ENCODE measurements around the gene RAB40B.

Gene RAB40B

DNA sequence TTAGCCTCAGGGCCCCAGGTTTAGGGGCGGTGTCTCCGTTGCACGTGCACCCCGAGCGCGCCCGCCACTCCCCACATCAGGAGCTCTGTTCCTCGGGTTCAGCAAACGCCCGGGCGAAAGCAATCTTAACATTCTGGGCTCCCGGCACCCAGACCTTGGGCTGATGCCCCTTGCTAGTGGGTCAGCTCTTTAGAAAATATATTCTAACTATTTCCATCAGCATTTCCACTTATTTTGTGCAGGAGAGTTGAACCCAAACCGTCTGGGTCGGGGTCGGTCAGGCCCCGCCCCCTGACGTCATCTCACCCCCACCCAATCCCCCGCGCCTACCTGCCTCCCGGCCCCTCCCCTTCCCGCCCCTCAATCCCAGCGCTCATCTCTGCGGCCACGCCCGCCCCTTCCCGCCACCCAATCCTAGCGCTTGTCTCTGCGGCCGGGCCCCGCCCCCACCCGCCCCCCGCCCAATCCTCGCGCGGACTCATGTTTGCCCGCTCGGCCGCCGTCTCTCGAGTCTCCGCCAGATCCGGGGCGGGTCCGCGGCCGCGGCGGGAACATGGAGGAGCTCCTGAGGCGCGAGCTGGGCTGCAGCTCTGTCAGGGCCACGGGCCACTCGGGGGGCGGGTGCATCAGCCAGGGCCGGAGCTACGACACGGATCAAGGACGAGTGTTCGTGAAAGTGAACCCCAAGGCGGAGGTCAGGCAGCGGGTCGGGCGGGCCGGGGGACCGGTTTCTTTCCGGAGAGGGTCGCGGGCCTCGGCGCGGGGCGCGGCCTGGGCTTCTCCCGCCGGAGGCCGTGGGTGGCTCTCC lies 17.9 kb upstream of the RAB40B start, which contains the start of gene FN3KRP:
FN3KRP (plus strand) TSS at position 504 of the 808 bp plus-strand sequence; CDS start at position 554, 50 bp downstream.
- peak; percentile 90 for DNase-seq

DNA sequence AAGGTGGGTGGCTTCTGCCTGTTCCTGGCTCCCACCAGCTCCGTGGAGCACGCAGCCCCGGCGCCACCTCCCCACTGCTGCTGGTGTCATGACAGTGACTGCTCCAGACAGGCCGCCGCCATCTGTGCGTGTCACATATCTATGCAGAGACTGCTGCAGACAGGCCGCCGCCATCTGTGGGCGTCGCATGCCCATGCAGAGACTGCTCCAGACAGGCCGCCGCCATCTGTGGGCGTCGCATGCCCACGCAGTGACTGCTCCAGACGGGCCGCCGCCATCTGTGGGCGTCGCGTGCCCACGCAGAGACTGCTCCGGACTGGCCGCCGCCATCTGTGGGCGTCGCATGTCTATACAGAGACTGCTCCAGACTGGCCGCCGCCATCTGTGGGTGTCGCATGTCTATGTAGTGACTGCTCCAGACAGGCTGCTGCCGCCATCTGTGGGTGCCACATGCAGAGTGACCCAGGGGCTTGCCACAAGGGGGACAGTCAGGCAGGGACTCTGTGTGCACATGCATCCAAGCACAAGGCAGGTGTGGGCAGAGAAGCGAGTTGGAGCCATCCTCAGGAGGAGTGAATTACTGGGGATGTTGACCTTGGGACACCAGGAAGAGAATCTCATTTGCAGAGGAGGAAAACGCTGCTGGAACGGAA lies 14.7 kb upstream of the RAB40B start:
- no peak for DNase-seq

DNA sequence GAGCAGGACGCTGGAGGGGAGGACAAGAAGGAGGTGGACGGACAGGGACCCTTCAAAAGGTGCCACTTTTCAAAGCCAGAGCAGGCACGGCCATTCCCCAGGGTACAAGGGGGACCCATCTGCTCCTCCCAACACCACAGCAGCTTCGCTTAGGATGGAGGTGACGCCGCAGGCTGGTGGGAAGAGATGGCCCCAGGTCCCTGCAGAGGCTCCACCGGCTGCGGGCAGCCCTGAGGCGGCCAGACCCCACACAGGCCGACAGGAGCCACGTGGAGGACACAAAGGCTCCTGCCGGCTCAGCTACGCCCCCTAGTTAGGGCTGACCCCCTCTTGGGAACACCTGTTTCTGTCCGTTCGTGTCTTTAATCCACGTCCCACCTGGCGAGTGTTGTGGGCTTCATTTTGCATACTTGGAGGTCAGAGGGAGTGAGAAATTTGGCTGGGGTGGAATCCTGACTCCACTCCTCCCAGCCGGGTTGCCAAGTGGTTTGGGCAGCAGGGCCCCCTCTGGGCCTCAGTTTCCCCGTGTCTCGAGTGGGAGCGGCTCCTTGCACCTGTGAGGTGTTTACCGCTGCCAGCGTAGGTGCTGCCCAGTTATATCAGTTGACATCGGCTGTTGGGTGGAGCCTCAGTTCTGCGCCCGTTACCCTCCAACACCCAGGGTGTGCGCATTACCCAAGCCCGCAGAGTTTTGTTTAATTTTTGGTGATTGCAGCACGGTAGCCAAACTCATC lies 12.2 kb upstream of the RAB40B start:
- no peak for DNase-seq

DNA sequence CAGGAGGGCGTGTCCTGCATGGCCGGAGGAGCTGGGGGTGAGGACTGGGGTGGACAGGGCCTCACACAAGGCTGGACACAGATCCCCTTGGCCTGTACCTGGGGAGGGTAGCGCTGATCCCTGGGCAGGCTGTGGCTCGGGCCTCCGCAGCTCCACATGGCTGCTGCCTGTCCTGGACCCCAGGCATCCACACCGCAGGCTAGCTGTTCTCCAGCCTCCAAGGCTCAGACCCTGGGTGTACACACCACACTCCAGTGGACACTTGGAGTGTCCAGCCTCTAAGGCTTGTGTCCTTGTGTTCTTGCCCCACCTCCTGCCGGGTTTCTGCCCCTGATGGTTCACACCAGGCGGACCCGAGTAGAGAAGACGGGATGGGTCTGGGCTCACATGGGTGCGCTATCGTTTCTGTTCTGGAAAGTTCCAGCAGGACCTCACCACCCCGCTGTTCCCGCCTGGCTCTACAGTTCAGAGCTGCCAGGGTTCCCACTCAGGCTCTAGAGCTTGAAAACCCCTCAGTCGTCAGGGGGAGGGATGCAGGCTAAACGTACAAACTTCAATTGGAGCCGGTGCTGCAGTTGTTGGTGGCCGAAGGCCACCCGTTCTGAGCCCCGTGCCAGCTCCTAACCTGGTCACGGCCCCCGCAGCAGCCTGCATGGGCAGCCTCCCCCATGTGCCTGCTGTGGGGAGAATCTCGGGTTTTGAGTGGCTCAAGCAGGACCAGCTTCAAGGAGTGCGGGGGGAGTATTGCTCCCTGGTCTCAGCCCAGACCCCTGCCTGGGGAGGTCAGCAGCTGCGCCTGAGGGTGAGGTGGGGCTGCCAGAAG lies 11.4 kb upstream of the RAB40B start:
- DNase-seq: no peak

DNA sequence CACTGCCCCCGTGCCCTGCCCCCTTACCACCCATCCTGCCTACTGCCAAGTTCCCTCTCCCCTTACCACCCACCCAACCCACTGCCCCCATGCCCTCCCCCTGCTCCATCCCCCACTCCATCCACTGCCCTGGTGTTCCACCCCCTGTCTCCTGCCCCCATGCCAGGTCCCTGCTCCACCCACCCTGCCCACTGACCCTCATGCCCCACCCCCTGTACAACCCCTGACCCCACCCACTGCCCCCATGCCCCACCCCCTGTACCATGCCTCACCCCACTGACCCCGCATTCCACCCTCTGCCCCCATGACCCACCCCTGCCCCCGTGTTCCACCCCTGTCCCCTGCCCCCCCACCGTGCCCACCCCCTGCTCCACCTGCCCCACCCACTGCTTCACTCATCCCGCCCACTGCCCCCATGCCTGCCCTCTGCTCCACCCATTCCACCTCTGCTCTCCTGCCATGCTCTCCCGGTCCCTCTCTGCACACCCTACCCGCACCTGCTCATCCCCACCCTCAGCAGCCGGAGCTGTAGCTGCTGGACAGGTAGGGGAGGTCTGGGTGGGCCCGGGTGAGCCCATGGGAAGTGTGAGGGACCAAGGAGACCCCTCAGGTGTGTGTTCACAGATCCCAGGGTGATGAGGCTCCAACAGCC lies 10.7 kb upstream of the RAB40B start:
- DNase-seq: no peak

DNA sequence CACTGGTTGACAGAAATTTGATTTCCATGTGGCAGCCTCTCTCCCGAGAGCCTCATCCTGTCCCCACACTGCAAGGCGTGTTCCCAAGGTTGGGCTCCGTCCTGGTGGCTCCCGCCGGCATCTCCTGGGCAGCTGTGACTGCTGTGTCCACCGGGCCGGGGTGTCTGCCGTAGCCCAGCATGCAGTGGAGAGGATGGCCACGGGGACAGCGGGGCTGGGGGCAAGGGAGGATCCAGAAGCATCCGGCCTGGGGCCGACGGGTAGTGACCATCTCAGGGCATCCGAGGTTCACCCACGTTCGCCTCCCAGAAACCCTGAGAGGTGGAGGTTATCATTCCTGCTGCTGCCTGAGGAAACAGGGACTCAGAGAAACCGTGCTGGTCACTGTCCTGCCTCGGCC lies 7.3 kb upstream of the RAB40B start:
- no peak for DNase-seq

DNA sequence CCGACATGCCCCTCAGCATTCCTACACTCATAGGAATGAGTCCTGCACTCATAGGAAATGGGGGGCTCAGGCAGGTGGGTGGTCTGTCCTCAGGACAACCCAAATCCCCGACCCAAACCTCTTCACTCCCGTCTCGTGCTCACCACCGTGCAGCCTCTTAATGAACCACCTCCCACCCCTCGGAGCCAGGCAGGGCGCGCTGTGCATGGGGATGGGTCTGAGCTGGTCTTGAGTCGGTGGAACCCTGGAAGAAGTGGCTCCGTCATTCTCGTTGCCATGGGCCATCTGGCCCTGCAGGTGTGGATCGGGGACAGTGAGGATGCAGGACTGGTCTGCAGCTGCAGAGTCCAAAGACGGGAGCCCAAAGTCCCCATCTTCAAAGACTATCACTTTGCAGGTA lies 6.4 kb upstream of the RAB40B start:
- no peak for DNase-seq

DNA sequence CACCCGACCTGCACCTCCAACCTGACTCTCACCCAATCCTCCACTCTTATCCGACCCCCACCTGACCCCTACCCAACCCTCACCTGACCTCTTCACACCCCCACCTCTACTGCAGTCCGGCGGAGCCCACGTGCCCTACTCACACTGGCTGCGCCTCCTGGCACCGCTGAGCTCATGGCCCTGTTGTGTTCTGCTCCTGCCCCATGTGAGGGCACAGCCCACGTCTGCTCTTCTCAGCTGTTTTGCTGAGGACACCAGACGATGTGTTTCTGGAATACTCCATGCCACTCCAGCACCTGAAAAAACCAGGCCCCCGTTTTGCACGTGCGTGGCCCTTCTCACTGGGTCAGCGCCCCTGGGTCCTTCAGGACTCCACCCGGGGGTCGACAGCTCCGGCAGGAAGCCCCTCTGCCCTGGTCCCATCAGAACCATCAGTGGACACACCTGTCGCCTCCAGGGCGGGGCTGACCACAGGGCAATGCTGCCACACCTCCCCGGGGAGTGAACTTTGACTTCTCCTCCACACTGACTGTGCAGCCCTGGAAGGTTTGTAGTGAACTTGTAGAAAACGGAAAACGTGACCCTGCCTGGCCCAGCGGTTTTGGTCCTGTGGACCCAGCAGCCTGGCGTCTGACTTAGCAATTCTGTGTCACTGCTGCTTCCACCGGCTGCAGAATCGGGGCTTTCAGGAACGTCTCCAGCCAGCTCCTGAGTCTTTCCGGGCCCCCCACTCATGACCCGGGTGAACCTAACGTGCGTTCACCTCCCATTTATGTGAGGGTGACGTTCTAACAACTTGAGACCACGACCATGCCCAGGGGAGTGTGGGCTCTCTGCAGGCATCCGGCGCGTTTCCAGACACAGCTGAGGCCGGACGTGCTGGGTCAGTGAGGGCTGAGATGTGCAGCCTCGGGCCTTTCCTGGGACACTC lies 5.7 kb upstream of the RAB40B start:
- no peak for DNase-seq

DNA sequence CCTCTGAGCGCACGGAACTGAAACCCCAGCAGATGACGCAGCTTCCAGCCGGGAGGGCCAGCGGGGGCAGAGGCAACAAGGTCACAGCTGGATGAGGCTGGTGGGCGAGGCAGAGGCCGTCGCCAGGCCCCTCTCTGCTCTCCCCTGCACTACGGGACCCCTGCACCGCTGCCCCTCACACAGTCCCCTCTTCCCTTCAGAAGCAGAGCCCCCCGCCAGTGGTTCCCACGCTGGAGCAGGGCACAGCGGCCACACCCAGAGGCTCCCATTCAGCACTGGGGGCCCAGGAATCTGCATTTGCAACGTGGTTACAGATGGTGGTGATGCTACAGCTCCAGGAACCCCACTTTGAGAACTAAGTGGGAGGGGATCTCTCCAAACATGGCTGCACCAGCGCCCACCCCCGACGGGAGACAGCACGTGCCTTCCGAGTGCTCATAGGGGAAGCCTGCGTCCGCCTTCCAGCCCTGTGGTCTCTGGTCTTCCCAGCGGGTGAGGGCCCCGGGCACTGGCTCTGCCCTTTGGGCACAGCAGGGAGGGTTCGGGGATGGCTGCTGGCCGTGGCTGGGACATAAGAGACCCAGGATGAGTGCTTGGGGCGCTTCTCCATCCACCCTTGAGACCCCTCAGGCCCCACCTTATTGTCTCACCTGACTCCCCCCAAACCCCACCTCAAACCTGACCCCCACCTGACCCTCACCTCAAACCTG lies 4.7 kb upstream of the RAB40B start:
- DNase-seq: no peak

DNA sequence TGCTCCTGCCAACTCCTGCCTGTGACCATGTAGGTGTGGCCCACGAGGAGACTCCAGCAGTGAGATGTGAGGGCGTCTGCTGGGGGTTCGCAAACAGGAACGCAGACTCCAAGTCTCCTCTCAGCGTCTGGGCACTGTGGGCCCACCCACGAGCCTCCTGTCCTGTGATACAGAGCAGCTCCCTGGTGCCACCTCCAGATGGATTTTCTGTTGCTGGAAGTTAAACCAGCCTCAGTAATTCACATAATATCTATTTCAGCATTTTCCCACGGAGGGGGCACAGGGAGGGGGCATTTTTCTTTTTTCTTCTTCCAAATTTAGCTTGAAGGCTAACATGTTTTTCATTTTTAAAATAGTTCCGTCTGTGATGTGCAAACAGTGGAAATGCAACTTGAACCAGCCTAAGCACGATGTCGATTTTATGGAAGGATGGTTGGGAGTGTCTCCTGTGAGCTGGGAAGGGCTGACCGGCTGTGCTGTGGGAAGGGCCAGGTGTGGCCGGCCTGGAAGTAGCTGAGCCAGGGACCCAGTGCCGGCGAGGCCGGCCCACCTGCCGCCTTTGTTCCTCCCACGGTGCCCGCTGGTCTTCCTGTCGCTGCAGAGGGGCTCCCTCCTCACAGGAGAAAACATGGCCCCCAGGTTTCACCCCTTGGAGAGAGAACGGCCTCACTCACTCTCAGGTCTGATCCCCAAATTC lies 3.9 kb upstream of the RAB40B start:
- no peak for DNase-seq

DNA sequence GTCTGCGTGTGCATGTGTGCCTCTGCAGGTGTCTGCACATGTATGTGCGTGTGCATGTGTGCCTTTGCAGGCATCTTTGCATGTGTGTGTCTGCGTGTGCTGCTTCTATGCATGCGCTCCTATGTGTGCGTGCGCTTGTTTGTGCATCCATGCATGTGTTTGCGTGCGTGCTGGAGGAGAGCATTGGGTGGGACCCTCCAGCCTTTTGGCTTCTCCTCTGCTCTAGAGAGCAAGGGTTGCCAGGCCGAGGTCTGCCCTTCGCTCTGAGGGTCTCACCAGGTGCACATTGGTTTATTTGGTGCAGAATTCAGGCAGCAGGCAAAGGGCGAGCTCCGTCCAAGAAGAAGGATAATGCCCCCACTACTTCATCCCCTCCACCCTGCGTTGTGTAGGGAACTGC lies 1.1 kb upstream of the RAB40B start:
- DNase-seq: no peak

DNA sequence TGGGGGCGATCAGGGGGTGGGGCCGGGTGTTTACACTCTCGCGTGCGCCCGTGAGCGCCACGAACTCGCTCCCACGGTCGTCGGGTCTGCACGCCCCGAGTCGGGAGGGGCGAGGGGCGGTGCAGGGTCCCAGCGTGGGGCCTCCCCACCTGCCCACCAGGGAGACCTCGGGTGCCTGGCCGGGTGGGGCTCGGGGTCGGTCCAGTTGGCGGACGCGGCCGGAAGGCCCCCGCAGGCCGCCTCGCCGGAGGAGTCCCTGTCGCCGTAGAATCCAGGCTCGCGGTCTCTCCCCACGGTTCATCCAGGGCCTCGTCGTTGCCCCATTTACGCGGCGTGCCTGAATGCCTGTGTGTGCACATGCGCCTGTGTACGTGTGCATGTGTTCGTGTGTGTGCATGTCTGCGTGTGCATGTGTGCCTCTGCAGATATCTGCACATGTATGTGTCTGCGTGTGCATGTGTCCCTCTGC lies 510 bp upstream of the RAB40B start:
- no peak for DNase-seq

DNA sequence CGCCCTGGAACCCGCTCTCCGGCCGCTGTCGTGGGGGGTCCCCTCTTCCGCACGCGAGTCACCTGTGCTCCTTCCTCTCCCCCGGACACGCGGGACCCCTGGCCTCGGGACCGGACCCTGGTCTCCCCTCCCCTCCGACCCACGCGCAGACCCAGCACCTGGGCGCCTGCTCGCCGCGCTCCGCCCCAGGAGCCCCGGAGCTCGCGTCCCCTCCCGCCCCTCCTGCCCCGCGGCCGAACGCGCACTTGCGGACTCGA lies 762 bp downstream of the RAB40B start:
- no peak for DNase-seq

DNA sequence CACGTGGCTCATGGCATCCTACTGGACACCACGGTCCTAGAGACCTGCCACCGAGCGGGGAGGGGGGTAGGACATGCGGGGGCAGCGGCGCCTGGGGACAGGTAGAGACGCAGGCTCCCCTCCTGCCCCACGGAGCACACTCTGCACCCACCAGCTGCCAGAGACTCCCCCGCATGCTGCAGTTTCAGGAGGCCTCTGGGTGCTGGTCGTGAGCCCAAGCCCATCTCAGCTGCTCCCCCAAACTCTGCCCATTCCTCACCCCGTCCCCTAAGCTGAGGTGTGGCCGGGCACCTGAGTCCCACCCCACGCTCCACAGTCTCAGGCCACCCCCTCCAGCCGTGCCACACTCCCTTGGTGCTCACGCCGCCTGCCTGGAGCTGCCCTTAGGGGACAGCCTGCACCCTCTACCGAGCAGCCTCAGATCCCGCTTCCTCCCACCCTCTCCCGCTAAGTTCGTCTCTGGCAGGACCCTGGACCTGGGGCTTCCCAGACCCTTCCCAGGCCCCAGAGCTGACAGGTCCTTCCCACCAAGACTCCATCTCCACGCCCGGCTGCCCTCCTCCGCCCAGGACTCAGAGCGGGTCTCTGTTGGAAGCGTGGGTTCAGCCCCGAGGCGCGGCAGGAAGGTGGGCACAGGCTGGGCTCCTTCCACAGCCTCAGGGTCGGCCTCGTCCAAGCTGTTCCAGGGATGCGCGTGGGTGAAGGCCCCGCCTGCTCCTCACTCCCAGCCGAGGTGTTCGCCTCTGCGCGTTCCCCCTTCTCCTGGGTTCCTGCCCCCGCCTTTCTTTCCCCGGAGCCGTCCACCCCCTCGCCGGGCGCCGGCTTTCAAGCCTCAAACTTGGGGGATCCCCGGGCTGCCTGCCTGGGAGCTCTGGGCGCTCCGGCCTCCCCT lies 1.3 kb downstream of the RAB40B start:
- DNase-seq: no peak

DNA sequence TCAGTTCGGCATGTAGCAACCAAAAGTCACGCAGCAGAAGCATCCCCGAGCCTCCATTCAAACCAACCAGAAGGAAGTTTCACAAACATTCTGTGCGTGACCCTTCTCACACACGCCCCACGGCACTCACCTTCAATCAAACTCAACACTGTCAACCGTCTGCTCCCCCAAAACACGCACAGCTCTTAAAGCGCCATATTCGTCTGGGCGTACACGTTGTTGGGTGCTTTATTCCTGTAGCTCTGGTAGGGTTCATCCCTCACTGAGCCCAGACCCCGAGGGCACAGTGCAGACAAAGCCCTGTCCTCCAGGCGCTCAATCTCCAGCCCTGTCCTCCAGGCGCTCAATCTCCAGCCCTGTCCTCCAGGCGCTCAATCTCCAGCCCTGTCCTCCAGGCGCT lies 2.2 kb downstream of the RAB40B start:
- no peak for DNase-seq

DNA sequence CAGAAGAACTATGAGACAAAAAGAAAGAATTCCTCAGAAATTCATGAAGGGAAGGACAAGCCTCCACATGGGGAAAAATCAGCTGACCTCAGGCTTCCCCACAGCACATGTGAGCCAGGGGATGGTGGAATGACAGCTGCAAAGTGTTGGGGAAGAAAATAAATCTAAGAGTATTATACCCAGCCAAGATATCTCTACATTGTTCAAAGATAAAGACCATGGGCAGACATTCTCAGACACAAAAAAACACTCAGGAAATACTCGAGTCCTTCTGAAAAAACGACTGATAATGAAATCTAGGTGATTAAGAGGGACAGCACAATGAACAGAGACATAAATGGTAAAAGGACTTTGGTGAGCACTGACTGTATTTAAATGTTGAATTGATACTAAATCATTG lies 3.9 kb downstream of the RAB40B start:
- DNase-seq: no peak

DNA sequence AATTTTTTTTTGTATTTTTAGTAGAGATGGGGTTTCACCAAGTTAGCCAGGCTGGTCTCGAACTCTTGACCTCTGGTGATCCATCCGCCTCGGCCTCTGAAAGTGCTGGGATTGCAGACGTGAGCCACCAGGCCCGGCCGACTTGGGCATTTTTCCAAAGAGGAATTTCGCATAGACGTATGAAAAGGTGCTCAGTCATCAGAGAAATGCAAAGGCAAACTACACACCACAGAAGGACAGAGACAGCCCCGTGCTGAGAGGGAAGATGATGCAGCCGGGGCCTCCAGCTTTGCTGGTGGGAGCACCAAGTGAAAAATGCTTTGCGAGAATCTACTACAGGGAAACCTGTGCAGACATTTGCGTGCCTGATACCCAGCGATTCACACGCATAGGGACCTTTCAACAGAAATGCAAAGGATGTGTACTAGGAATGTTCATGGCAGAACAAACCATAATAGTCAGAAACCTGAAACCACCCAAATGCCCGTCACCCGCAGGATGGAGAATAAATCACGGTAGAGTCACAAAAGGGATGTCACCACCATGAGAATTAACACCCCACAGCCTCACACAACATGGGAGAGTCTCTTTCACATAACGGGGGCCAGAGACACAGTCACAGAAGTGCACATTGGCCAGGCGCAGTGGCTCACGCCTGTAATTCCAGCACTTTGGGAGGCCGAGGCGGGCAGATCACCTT lies 5.2 kb downstream of the RAB40B start:
- DNase-seq: no peak

DNA sequence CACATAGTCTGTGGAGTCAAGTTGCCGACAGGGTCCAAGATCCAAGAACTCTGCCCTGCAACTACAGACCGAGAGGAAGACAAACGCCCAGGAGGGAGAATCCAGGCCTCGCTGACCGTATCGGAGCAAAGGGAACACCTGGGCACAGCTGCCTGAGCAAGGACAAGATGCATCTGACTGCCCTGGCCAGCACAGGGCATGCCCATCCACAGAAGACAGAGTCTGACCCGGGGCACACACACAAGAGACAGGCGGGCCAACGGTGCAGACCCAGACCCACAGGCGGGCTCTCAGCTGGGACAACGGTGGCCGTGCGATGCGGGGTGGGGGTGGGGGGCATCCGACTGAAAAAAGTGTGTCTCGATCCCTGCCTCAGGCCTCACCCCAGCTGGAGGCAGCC lies 6.2 kb downstream of the RAB40B start:
- DNase-seq: no peak

All from NCI-H146 (cell line).